22Rv1 (cell line): ENCODE data around the gene SYF2.
"Not testable (repeated sequence)": the region's sequence is repeated elsewhere in the genome, so short reads cannot be mapped to it uniquely, and the experiment has no call there.

ENCODE experiments used
- H3K27ac ChIP-seq: fragments of 450-650 bp; 2 replicates; pipeline ENCODE4 v1.5.1; 2017
- ZFX ChIP-seq: fragments of 450-650 bp; IDR thresholded peaks from 2 replicates; pipeline ENCODE4 v1.6.1; 2017; ENCODE audit warnings: antibody characterized with exemption, borderline replicate concordance
- TF ChIP-seq, protein P1 (sequence below): fragments of 450-650 bp; IDR thresholded peaks from 2 replicates; pipeline ENCODE4 v1.5.1; 2017; ENCODE audit warnings: mild to moderate bottlenecking

The SYF2 gene

DNA sequence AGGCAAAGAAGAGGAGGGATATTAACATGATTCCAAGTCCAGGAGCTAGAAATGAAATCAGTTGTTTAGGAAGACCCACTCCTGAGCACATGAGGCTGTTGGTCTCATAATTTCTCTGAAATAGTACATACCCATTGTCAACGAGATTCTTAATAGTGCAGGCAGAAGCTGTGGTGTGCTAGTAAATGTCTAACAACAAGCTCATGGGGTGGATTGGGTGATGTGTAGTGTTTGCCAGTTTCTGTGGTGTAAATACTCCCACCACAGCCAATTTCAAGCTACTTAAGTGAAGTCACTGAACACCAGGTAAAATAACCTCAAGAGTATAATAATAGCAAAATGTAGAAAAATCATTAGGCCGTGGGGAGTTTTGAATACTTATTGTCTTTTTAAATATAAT lies 42.0 kb downstream of the SYF2 start:
- TF ChIP-seq, protein P1, sequence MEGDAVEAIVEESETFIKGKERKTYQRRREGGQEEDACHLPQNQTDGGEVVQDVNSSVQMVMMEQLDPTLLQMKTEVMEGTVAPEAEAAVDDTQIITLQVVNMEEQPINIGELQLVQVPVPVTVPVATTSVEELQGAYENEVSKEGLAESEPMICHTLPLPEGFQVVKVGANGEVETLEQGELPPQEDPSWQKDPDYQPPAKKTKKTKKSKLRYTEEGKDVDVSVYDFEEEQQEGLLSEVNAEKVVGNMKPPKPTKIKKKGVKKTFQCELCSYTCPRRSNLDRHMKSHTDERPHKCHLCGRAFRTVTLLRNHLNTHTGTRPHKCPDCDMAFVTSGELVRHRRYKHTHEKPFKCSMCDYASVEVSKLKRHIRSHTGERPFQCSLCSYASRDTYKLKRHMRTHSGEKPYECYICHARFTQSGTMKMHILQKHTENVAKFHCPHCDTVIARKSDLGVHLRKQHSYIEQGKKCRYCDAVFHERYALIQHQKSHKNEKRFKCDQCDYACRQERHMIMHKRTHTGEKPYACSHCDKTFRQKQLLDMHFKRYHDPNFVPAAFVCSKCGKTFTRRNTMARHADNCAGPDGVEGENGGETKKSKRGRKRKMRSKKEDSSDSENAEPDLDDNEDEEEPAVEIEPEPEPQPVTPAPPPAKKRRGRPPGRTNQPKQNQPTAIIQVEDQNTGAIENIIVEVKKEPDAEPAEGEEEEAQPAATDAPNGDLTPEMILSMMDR, result no peak
- TF ChIP-seq ZFX, result no peak

DNA sequence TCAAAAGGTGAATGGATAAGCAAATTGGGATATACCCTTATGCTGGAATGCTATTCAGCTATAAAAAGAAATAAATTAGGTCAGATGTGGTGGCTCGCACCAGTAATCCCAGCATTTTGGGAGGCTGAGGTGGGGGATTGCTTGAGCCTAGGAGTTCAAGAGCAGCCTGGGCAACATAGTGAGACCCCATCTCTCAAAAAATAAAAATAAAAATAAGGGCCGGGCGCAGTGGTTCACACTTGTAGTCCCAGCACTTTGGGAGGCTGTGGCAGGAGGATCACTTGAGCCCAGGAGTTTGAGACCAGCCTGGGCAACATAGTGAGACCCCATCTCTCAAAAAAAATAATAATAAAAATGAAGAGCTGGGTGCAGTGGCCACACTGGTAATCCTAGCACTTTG lies 44.4 kb downstream of the SYF2 start:
- not testable (repeated sequence) for H3K27ac ChIP-seq

More for the DNA sequence above, 42.0 kb downstream of the SYF2 start:
- H3K27ac ChIP-seq, result no peak overlapping the region

DNA sequence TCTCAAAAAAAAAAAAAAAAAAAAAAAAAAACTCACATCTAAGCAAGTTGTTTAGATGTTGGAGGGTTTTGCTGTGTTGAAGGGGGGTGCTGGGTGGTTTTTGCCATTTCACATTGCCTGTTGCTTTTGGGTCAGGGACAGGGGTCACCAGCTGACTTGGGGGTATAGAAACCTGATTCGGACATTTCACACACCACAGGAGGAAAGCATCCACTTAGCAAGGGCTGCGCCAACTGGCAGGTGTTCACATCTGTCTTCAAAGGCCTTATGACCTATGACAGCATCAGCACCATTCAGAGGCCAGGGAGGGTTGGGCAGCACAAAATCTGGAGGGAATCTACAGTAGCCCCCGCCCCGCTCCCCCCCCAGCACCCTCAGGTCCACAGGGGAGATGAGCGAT lies 45.2 kb downstream of the SYF2 start:
- TF ChIP-seq, protein P1, result no peak
- no peak for TF ChIP-seq ZFX
- H3K27ac ChIP-seq, result no peak overlapping the region

DNA sequence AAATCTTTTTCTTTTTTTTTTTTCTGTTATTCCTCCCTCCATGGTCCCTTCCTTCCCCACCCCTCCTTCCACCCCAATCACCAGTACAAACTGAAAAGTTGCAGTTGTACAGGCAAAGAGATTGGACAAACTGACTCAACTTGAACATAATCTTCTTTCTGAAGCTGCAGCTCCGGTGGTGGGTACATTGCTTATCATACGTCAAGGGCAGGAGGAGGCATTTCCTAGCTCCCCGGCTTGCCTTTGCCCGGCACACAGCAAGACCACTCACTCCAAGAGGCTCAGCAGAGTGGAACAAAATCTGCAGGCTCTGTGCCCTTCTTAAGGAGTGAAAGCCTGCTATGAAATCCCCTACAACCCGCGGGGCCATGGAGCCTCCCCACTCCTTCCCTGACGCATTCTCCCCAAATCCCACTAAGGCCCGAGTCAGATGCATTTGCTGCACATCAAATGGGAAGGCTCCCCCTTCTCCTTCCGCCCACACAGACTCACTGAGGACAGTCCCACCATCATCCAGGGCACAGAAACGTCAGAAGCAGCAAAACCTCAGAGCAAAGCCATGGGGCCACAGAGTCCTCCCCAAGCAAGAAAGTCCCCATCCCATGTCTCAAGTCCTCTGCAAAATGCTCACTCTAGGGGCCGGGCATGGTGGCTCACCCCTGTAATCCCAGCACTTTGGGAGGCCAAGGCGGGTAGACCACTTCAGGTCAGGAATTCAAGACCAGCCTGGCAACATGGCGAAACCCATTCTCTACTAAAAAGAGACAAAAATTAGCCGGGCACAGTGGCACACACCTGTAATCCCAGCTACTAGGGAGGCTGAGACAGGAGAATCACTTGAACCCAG lies 45.9 kb downstream of the SYF2 start:
- TF ChIP-seq, protein P1, result no peak
- TF ChIP-seq ZFX, result no peak
- no peak overlapping the region for H3K27ac ChIP-seq

DNA sequence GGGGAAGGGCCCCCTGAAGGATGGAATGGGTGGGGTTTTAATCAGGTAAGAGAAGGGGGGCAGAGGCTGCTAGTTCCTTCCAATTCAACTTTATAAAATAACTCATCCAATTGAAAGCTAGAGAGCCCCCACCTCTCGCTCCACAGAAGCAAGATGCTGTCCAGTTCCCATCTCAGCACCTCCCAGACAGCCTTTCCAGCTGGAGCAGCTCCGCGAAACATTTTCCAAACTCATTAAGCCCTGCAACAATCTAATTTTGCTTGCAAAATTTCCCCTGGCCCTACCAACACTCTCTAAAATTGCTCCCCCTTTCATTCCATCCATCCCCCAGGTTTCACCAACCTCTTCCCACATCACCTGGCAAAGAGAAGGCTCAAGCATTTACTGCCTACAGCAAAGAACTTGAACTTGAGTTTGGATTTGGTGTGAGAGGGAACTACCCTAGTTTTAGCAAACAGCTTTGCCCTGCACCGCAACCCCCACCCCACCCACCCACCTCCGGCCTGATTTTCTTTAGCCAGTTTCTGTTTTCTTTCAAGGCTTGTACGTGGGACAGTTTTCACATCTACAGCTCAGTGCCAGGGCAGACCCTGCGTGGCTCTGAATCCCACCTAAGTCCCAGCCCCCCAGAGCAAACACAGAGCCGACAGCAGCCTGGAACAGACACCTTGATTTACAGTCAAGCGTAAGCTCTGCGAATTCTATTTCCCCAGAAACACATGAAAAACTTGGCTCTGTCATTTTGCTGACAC lies 46.7 kb downstream of the SYF2 start:
- TF ChIP-seq, protein P1, result no peak
- no peak for TF ChIP-seq ZFX
- H3K27ac ChIP-seq, result no peak overlapping the region

DNA sequence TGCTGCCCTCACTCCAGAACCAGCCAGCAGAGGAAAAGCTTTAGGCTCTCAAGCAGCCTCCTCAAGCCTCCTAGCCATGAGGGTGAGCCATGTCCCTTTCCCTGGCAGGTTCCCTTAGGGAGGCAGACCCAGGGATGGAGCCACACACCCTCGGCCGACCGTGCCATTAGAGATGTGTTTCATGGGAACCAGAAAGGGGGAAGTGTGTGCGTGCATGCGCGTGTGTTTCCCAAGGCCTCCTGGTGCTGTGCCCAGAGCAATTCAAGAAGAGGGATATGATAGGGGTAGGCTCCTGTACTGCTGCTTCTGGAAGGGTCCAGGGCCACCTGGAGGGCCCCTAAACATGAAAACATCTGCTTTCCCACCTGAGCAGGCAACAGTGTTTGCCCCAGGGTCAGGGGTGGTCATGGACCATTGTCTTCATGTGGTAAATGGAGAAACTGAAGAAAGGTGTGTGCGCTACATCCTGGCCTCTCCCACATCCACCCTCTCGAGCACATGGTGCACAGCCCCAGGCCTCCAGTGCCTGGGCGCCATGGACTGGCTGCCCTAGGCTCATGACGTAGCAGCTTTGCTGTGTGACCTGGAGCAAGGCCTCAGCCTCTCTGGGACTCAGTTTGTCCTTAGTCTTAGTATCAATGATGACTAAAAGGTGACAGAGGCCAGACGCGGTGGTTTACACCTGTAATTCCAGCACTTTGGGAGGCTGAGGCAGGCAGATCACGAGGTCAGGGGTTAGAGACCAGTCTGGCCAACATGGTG lies 48.1 kb downstream of the SYF2 start:
- TF ChIP-seq, protein P1, result no peak
- TF ChIP-seq ZFX, result no peak
- no peak overlapping the region for H3K27ac ChIP-seq

DNA sequence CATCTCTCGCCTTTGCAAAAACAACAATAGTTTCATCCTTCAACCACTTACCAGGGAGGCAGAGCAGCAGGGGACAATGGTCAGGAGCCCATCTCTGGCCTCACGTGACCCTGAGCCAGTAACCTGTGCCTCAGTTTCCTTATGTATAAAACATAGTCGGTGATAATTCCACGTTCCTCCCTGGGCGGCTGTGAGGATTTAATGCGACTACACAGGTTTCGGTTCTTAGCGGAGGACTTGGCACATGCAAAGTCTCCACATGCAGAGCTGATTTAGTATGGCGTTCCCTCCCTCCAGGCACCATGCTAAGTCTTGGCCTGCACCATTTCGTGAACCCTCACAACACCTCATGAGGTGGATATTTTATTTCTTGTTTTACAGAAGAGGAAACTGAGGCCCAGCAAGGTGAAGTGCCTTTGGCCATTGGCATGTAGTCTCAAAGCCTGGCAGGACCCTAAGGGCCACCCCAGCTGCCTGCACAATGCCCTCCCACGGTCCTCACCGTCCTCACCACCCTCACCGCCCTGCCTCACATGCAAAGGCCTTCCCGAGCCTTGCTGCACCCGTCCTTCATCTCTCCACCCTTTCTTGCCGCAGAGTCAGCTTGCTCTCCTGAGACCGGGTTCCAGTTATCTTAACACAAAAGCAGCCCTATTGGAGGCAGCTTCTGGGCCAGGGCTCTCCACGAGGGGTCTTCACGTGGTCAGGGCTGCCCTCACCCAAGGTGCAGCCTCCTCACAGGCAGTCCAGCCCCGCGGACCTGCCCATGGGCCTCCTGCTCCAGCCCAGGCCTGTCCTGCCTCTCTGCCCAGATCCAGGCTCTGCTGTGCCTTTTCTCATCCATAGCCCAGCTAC lies 48.9 kb downstream of the SYF2 start:
- H3K27ac ChIP-seq, result no peak overlapping the region
- no peak for TF ChIP-seq ZFX
- TF ChIP-seq, protein P1, result no peak
